ENCODE data around the gene ALDH9A1.

DNA sequence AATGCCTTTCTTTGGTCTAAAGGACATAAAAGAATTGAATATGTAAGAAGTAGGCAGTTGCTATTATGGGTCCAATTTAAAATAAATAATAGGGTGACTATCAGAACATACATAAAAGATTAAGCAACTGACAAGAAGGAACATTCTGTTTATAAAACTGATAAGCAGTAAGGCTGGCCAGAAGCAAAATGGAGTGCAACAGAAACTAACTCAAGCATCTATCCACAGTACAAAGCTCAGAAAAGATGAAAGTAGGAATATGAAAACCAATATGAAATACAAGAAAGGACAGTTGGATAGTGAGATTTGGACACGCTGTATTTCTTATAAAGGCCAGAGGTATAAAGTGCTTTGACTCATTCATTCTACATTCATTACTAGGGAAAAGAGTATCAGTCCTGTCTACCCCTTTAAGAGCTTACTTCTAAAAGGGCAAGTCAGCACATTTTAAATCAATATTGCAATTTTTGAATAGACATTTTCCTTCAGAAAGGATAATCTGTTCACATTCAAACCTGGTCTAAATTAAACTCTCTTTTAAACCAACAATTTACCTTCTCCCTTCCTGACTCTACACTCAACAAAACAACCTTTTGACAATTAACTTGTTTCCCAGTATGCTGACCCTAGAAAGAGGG, 14.4 kb downstream of the ALDH9A1 start:
- TF ChIP-seq CTCF (IDR thresholded peaks at IDR 0.05; ENCODE audit: low read depth, low read length, poor library complexity, severe bottlenecking): no peak
- no peak for TF ChIP-seq EZH2phosphoT487 (IDR thresholded peaks at IDR 0.05; ENCODE audit: borderline replicate concordance, low read length)

Data from DOHH2 (cell line).